Measurements from ENCODE around the gene VKORC1L1. TPM values are rescaled to one million over a fixed set of nuclear protein-coding genes. Genes with fewer than 3 reads are reported as not detected.
"Not testable (repeated sequence)": the region's sequence is repeated elsewhere in the genome, so short reads cannot be mapped to it uniquely, and the experiment has no call there.

The VKORC1L1 gene
- total and polyA plus RNA-seq, 8 donors, result 3.4 to 12.0 (median 8.0) TPM

DNA sequence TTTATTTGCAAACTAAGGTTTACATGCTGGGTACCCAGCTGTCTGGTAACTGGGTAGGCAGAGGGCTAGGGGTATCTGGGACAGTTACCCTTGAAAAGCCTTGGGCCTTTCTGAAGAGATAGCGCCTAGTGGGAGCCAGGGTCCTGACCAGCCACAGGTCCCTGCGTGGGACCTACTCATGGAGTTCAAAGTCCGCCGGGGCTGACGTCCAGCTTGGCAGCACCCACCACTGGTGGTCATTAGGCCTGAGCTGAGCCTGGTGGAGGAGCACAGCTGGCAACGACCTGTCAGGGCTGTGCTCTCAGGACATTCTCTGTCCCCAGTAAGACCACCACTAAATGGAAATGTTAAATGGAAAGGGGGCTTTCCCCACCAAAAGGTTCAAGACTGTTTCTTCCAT, 89.2 kb downstream of the VKORC1L1 start:
- peak in 1 of 4 donors; percentile 14 for ATAC-seq
- Histone ChIP-seq H3K27me3 (no peaks in the 10 kb centered on the region), H3K4me1 (no peaks in the 10 kb centered on the region), H3K36me3 (peaks cover 0 to 36% (median 5%) of the 10 kb centered on the region in 3 donors), H3K9me3 (no peaks in the 10 kb centered on the region), H3K4me3 (no peak overlapping the region), H3K27ac (no peak overlapping the region)
- no peak for FAIRE-seq
- intact Hi-C loops (cut with DNase I), result no loop called here
- WGBS, 2 donors, result 63% methylated on average over 6 of the region's 6 CpGs
- DNase-seq, result peak in 2 of 6 donors; percentile 38 to 56
- no peak for TF ChIP-seq CTCF (IDR thresholded peaks at IDR 0.05)

GRCh38 chr7:65964671-65965070, 91.8 kb downstream of the VKORC1L1 start:
- WGBS, 2 donors, result 88 to 91% methylated on average over 3 of the region's 3 CpGs
- not testable (repeated sequence) for FAIRE-seq

DNA sequence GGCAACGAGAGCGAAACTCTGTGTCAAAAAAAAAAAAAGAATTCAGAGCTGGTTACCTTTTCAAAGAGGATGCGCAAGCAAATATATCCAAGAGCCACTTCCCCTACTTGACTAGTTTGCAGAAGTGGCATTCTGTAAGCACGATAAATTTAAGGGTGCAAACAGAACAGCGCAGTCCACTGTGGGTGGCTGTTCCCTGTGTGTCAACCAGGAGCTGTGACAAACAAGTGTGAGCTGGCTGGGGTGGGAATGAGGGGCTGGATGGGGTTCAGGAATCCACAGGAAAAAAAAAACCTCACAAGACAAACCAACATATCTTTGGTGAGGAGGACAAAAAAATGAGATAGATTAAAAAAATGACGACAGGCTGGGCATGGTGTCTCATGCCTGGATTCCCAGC, 93.3 kb downstream of the VKORC1L1 start:
- intact Hi-C loops (cut with DNase I), result no loop called here
- no peak for FAIRE-seq
- no peak for ATAC-seq
- no peaks in the 10 kb centered on the region for H3K9me3 ChIP-seq
- no peak for TF ChIP-seq CTCF (IDR thresholded peaks at IDR 0.05)
- H3K27ac ChIP-seq, result no peak overlapping the region
- no peaks in the 10 kb centered on the region for H3K27me3 ChIP-seq
- H3K4me1 ChIP-seq, result no peaks in the 10 kb centered on the region
- peaks cover 3 to 59% (median 5%) of the 10 kb centered on the region in 3 donors for H3K36me3 ChIP-seq
- DNase-seq, result no peak
- no peak overlapping the region for H3K4me3 ChIP-seq
- 97% methylated on average over 6 of the region's 6 CpGs for WGBS, 2 donors

More at GRCh38 chr7:65964671-65965070, 91.8 kb downstream of the VKORC1L1 start:
- intact Hi-C loops (cut with DNase I); DNase-seq; H3K27ac ChIP-seq; ATAC-seq; H3K4me1 ChIP-seq; H3K27me3 ChIP-seq; H3K4me3 ChIP-seq; H3K9me3 ChIP-seq: not testable (repeated sequence)
- H3K36me3 ChIP-seq, result peaks cover 3 to 46% (median 7%) of the 10 kb centered on the region in 3 donors

- intact Hi-C loops (cut with DNase I), result no loop called here
- Histone ChIP-seq H3K36me3 (peaks cover 3 to 66% (median 5%) of the 10 kb centered on the region in 3 donors), H3K9me3 (no peaks in the 10 kb centered on the region), H3K27me3 (no peaks in the 10 kb centered on the region), H3K27ac (no peak overlapping the region), H3K4me3 (no peak overlapping the region), H3K4me1 (no peaks in the 10 kb centered on the region)
- ATAC-seq, result no peak
- peak in 1 of 6 donors; percentile 32 for DNase-seq
- TF ChIP-seq CTCF (IDR thresholded peaks at IDR 0.05), result no peak
- FAIRE-seq, result no peak
- WGBS, 2 donors, result 92 to 96% methylated on average over 17 of the region's 17 CpGs
Measured at GRCh38 chr7:65967361-65968155, 94.7 kb downstream of the VKORC1L1 start.

DNA sequence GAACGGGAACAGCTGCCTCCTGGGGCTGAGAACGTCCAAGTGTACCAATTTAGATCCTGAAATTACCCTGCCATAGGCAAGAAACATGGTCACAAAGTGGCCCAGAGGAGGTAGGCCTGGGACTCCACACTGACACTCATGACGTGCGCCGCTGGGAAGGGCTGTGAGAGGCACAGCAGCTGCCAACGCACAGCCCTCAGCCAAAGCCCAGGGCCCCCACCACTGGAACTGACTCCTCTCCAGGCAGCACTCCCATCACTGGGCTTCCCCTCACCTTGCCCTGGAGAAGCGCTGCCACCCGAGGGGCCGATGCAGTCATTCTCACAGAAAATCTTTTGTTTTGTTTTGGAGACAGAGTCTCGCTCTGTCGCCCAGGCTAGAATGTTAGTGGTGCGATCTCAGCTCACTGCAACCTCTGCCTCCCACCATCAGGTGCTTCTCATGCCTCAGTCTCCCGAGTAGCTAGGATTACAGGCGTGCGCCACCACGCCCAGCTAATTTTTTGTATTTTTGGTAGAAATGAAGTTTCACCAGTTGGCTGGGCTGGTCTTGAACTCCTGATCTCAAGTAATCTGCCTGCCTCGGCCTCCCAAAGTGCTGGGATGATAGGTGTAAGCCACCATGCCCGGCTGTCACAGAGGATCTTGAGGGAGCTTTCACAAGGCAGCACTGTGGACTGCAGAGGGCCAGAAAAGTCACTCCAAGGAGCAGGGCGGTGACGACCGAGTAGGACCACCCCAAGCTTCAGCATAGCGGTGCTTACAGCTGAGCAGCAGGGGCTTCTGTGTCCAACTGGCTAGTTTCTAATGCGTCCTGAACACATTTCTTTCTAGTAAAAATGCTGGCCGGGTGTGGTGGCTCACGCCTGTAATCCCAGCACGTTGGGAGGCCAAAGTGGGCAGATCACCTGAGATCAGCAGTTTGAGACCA, 95.6 kb downstream of the VKORC1L1 start:
- WGBS, 2 donors, result 92 to 93% methylated on average over 26 of the region's 26 CpGs
- Histone ChIP-seq H3K9me3 (no peaks in the 10 kb centered on the region), H3K27ac (no peak overlapping the region), H3K36me3 (peaks cover 3 to 68% (median 5%) of the 10 kb centered on the region in 3 donors), H3K27me3 (no peaks in the 10 kb centered on the region), H3K4me1 (no peaks in the 10 kb centered on the region), H3K4me3 (no peak overlapping the region)
- TF ChIP-seq CTCF (IDR thresholded peaks at IDR 0.05), result no peak
- DNase-seq (peak in 2 of 6 donors; percentile 45 to 58), ATAC-seq (no peak), FAIRE-seq (no peak)
- intact Hi-C loops (cut with DNase I), result no loop called here
